GM19452 (cell line): ENCODE results near the gene STK33.
A peak's percentile ranks its signal among the peaks of the same experiment; 100 is the strongest.

Experiments
- ATAC-seq: cut with Tn5 transposase; IDR thresholded peaks from one replicate; pipeline ENCODE4 v1.9.1; 2021; ENCODE audit not compliant: unreplicated experiment

Gene STK33

DNA sequence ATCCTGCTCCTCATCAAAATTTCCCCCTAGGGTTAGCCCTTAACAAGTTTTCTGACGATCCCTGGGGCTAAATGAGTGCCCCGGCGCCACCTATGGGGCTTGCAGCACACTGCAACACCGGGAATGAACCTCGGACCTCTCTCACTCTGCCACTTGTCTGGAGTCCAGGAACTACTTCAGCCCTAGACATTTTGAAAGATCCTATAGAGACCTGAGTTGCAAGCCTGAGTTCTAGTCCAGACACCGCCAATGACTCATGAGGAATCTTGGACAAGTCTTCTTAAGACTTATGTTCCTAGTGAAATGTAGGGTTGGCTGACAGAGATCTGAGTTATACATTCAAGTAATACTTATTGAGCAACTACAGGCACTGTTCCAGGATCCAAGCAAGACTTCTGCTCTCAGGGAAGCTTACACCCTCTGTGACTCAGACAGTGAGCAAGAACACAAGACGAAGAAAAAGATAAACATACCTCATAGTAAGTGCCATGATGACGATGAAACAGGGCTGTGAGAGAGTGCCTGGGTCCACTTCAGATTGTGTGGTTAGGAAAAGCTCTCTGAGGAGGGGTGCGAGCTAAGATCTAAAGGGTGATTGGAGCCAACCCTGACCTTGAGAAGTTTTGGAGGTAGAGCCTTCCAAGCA, 10.2 kb upstream of the STK33 start:
- ATAC-seq: peak; percentile 89

GRCh38 chr11:8603696-8604077, 9.7 kb upstream of the STK33 start:
- no peak for ATAC-seq

GRCh38 chr11:8601376-8602133, 7.5 kb upstream of the STK33 start:
- ATAC-seq: no peak

GRCh38 chr11:8598506-8598905, 4.5 kb upstream of the STK33 start:
- no peak for ATAC-seq

DNA sequence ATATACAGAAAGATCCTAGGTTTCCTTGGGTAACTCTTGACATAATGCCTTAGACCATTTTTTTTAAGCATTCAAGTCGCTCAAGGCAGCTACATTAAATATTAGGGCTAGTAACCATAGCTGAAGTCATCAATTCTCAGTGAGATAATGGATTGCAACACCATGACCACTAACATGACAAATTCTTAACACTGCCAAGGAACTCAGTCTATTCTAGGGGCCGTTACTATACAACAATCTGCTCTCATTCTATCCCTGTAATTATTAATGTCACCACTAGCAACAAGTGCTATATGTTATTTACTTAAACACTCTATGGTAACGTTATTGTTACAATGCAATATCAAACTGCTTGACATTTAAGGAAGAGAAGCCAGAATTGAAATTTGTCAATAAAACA, 3.2 kb upstream of the STK33 start:
- no peak for ATAC-seq

DNA sequence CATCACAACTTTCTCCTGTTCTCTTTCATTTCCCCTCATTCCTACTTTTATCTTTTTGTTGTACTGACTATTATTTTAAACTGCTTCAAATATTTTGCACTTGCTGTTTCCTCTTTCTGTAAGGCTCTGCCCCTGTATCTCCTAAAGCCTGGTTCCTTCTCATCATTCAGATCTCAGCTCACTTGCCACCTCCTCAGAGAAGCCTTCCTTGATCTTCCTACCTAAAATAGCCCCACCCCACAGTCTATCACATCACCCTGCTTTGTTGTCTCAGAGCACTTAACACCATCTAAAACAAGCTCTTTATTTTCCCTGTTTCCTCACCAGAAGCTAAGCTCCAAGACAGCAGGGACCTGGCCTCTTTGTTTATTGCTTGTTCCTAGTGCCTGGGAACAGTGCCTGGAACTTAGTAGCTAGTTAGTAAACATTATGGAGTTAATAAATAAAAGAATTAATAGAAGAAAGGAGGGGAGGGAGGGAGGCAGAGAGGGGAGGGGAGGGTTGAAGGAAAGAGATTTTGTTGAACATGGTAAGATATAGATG, 2.5 kb upstream of the STK33 start:
- no peak for ATAC-seq

DNA sequence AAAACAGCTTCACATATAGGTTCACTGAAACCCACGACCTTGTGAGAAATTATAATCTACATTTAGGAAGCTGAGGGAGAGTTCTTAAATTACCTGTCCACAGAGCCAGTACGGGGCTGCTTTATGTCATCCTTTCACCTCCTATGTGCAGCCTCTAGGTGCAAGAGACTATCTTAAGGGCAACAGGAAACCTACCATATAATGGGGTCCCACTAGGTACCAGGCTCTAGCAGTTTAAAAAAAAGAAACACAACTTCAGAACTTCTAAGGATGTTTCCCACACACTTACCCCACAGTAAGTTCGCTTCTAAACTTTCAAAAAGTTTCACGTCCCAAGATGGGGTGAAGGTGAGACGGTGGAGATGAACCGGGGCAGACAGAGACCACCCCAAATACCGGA, 573 bp downstream of the STK33 start:
- ATAC-seq: peak; percentile 14

DNA sequence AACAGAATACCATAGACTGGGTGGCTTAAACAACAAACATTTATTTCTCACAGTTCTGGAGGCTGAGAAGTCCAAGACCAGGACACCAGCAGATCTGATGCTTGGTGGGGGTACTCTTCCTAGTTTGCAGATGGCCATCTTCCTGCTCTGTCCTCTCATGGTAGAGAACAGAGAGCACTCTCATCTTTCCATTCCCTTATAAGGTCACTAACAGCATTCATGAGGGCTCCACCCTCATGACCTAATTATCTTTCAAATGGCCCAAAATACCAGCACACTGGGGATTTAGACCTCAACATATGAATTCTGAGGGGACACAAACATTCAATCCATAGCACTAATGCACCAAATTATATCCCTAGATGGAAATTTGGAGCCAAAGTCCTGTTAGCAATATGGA, 6.1 kb downstream of the STK33 start:
- ATAC-seq: no peak

GRCh38 chr11:8586805-8587204, 7.2 kb downstream of the STK33 start:
- ATAC-seq: no peak

- no peak for ATAC-seq
Observed at GRCh38 chr11:8586184-8586583, 7.8 kb downstream of the STK33 start.

DNA sequence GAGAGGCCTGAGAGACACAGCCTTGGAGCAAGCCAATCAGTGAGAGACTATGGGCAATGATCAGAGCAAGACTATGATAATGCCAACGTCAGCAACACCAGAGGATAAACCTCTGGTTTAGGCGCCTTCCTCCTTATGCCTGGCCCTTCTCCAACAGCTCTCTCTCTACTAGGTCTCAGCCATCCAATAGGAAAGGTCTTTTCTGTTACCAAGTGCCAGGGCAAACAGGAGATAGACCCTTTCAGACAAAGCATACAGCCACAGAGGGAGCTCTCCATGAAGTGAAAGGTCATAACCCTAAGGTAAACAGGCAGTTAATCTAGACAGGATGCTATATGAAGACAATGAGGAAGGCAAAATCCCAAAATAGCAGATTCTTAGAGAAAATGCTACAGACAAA, 9.5 kb downstream of the STK33 start:
- no peak for ATAC-seq

- no peak for ATAC-seq
Observed at GRCh38 chr11:8584082-8584481, 9.9 kb downstream of the STK33 start.

GRCh38 chr11:8581300-8581699, 12.7 kb downstream of the STK33 start:
- ATAC-seq: no peak

DNA sequence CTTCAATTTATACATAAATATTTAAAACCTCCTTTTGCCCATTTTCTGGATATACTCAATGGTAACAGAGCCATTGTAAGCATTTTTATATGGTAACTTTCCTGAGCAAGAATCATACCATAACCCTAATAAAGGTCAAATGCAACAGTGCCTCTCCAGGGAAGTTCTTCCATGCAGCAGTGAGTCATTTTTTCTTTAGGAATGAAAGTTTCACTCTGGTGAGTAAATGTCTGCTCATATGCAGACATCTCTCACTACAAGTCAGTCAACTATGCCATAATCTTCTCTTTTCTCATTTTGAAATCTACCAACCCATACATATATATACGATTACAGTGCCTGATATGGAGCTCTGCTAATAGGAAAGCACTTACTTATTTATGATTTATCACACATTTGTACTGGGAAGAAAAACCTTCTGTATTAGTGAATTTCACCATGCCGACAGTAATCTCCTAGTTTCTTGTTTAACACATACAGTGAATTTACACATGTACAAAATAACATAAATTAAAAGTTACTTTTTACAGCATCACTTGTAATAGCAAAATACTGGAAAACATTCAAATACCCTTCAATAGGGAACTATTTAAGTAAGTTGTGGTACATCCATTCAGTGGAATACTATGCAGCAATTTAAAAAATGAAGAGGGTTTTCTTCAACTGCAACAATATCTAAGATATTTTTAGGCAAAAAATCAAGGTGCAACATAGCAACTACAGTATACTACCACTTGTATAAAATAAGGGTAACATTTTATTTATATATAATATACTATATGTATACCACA, 16.0 kb downstream of the STK33 start:
- no peak for ATAC-seq

DNA sequence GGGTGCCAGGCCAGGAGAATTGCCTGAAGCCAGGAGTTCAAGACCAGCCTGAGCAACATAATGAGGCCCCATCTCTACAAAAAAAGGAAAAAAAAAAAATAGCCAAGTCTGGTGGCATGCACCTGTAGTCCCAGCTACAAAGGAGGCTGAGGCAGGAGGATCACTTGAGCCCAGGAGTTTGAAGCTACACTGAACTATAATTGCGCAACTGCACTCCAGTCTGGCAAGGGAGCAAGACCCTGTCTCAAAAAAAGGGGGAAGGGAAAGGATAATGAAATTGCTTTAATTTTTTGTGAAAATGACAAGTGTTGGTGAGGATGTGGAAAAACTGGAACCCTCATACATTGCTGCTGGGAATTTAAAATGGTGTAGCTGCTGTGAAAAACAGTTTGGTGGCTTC, 19.2 kb downstream of the STK33 start:
- ATAC-seq: no peak

GRCh38 chr11:8573777-8574176, 20.3 kb downstream of the STK33 start:
- no peak for ATAC-seq

- no peak for ATAC-seq
Observed at GRCh38 chr11:8567602-8568198, 26.3 kb downstream of the STK33 start.

DNA sequence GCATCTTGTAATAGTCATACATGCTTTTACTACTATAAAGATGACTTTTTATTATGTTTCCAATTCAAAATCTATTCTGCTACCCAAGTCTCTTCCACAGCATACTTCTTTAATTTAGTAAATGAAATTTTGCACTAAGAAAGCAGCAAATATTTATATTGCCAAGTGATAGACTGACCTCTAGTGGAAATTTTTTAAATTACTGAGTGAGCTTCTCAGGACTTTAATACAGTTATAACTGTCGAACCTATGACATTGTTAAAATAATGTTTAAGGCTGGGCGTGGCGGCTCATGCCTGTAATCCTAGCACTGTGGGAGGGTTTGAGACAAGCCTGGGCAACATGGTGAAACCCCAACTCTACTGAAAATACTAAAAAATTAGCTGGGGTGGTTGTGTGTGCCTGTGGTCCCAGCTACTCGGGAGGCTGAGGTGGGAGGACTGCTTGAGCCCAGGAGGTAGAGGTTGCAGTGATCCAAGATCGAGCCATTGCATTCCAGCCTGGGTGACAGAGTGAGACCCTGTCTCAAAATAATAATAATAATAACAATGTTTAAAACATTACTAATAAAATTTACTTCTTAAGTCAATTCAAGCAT, 27.3 kb downstream of the STK33 start:
- no peak for ATAC-seq

DNA sequence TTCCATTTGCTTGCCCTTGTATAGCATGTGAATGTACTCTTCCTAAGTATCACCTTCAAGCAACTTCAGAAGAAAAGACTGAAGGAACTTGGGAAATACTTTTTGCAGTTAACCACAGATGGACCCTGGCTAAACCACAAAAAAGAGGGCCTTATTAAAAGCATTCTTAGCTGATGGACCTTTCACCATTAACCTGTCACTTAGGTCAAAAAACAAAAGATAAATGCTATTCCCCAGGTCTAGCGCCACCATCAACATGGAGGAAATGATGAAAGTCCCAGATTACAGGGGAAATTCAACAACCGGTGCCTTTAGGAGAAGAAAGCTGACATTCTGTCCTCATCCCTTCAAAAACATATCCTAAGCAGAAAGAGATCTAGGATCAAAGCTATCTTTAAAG, 29.5 kb downstream of the STK33 start:
- no peak for ATAC-seq

- ATAC-seq: no peak
Observed at GRCh38 chr11:8561461-8561860, 32.6 kb downstream of the STK33 start.

- ATAC-seq: no peak
Observed at GRCh38 chr11:8558436-8558835, 35.6 kb downstream of the STK33 start.
